Stimulated activated CD4-positive, alpha-beta T cell treated with anti-CD3 and anti-CD28 coated beads, Interleukin-4, amount 100 ng/mL, for 48 hours (primary cell): Measurements from ENCODE around the gene TMEM63B.
"Not testable (repeated sequence)": the region's sequence is repeated elsewhere in the genome, so short reads cannot be mapped to it uniquely, and the experiment has no call there.

Source experiments
- DNase-seq, 2 donors: peaks; one replicate each; pipeline ENCODE4 v3.0.0-alpha.2; 2020; ENCODE audit warnings: low read depth in 2 of 2

The TMEM63B gene

GRCh38 chr6:44193307-44193910 is 66.1 kb downstream of the TMEM63B start:
- no peak for DNase-seq

GRCh38 chr6:44194326-44194725 is 67.0 kb downstream of the TMEM63B start:
- no peak for DNase-seq

GRCh38 chr6:44196351-44196750 is 69.0 kb downstream of the TMEM63B start:
- DNase-seq: not testable (repeated sequence)

DNA sequence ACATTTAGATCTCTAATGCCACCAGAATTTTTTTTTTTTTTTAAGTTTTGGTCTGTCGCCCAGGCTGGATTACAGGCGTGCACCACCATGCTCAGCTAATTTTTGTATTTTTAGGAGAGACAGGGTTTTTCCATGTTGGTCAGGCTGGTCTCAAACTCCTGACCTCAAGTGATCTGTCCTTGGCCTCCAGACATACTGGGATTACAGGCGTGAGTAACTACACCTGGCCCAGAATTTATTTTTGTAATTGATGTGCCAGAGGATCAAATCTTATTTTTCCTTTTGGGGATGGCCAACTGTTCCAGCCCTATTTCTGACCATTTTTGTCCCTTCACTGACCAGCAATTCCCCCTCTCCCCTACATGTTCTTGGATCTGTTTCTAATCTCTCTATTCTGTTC is 71.3 kb downstream of the TMEM63B start:
- DNase-seq: no peak

GRCh38 chr6:44199883-44200282 is 72.5 kb downstream of the TMEM63B start:
- DNase-seq: no peak

- no peak for DNase-seq
Measured at GRCh38 chr6:44201200-44201599, 73.8 kb downstream of the TMEM63B start.

- no peak for DNase-seq
Measured at GRCh38 chr6:44201638-44202303, 74.4 kb downstream of the TMEM63B start.

DNA sequence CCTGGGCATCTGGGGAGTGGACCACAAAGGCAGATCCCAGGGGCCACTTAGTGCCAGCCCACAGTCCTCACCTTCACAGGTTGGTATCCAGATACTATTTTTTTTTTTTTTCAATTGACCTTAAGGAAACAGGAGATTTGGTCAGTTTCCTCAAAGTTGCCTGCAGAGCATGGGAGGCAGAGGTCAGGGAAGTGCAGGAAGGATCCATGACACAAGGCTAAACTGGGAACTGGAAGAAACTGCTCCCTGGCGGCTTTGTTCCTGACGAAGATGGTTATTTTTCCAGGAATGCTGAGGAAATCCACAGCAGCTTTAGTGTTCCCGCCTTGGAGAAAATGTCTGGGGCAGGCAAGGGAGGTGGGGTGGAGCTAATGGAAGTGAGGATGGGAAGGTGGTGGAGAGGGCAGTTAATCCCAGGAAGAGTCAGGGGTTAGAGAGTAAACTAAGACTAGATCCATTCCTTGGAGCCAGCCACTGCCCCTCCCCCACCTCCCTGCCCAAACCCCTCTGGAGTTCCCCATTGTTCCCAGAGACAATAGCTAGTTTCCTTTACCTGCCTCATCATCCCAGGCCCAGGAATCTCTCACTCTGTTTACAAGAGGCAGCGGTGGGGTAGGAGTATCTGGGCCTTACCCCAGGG is 75.1 kb downstream of the TMEM63B start:
- no peak for DNase-seq

GRCh38 chr6:44202972-44203750 is 75.8 kb downstream of the TMEM63B start:
- DNase-seq: no peak

GRCh38 chr6:44203955-44204354 is 76.6 kb downstream of the TMEM63B start:
- DNase-seq: no peak
